GM21825 (cell line): ENCODE data around the gene DOCK11.

Experiments
- ATAC-seq: cut with Tn5 transposase; IDR thresholded peaks from one replicate; pipeline ENCODE4 v1.9.1; 2021; ENCODE audit warnings: mild to moderate bottlenecking, moderate library complexity; ENCODE audit not compliant: unreplicated experiment

DOCK11 gene

GRCh38 chrX:118499295-118499694 is 3.7 kb downstream of the DOCK11 start:
- ATAC-seq: no peak

GRCh38 chrX:118502161-118502789 is 6.7 kb downstream of the DOCK11 start:
- ATAC-seq: no peak

GRCh38 chrX:118503260-118504041 is 7.8 kb downstream of the DOCK11 start:
- ATAC-seq: no peak

GRCh38 chrX:118504581-118504980 is 9.0 kb downstream of the DOCK11 start:
- no peak for ATAC-seq

GRCh38 chrX:118506805-118507480 is 11.3 kb downstream of the DOCK11 start:
- ATAC-seq: no peak

- no peak for ATAC-seq
Measured at GRCh38 chrX:118507766-118508165, 12.2 kb downstream of the DOCK11 start.

GRCh38 chrX:118508221-118508620 is 12.6 kb downstream of the DOCK11 start:
- no peak for ATAC-seq

- ATAC-seq: no peak
Measured at GRCh38 chrX:118508635-118509034, 13.0 kb downstream of the DOCK11 start.

GRCh38 chrX:118510111-118510510 is 14.5 kb downstream of the DOCK11 start:
- no peak for ATAC-seq

GRCh38 chrX:118513120-118513898 is 17.7 kb downstream of the DOCK11 start:
- ATAC-seq: no peak

- no peak for ATAC-seq
Measured at GRCh38 chrX:118519411-118520215, 24.0 kb downstream of the DOCK11 start.

GRCh38 chrX:118520216-118521206 is 24.9 kb downstream of the DOCK11 start:
- no peak for ATAC-seq

GRCh38 chrX:118521435-118521834 is 25.8 kb downstream of the DOCK11 start:
- ATAC-seq: no peak

- ATAC-seq: no peak
Measured at GRCh38 chrX:118522230-118522926, 26.8 kb downstream of the DOCK11 start.

- ATAC-seq: no peak
Measured at GRCh38 chrX:118523920-118524319, 28.3 kb downstream of the DOCK11 start.

GRCh38 chrX:118524344-118524743 is 28.7 kb downstream of the DOCK11 start:
- ATAC-seq: no peak

- ATAC-seq: no peak
Measured at GRCh38 chrX:118525174-118525730, 29.6 kb downstream of the DOCK11 start.

- ATAC-seq: no peak
Measured at GRCh38 chrX:118526149-118526548, 30.5 kb downstream of the DOCK11 start.
